GM11168 (cell line): ENCODE data around the gene APOC1.
"Not testable (repeated sequence)": the region's sequence is repeated elsewhere in the genome, so short reads cannot be mapped to it uniquely, and the experiment has no call there.

Source experiments
- in situ Hi-C: fragments of 300-500 bp; cut with MboI; formaldehyde crosslinking; loops from one replicate; pipeline ENCODE4 v1.12.0; 2022; ENCODE audit warnings: low sequenced_read_pairs; ENCODE audit not compliant: unreplicated experiment

The APOC1 gene

DNA sequence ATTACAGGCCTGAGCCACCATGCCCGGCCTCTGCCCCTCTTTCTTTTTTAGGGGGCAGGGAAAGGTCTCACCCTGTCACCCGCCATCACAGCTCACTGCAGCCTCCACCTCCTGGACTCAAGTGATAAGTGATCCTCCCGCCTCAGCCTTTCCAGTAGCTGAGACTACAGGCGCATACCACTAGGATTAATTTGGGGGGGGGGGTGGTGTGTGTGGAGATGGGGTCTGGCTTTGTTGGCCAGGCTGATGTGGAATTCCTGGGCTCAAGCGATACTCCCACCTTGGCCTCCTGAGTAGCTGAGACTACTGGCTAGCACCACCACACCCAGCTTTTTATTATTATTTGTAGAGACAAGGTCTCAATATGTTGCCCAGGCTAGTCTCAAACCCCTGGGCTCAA, 4.6 kb upstream of the APOC1 start:
- in situ Hi-C loops: loop anchor here (5.0 kb wide), 1 partner anchor 38 kb away; the partner anchor contains the start of gene APOC2

GRCh38 chr19:44911896-44912295, 2.5 kb upstream of the APOC1 start:
- in situ Hi-C loops: loop anchor here (5.0 kb wide), 1 partner anchor 35 kb away; the partner anchor contains the start of gene APOC2

DNA sequence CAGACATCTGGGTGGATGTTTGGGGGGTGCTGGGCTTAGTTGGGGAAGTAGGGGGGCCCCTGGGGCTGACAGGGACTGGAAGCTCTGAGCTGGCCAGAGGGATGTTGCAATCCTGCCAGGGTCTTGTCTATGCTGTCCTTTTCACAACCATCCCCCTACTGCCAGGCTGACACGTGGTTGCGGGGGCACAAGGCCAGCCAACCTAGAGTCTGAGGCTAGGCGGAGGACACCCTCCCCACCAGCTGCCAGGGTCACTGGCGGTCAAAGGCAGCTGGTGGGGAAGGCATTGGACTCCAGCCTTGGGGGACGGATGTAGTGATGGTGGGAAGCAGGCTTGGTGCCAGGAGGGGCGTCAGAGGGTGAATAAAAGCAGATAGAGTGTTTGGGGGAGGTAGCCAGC, 1.6 kb upstream of the APOC1 start:
- in situ Hi-C loops: loop anchor here (5.0 kb wide), 1 partner anchor 34 kb away; the partner anchor contains the start of gene APOC2

DNA sequence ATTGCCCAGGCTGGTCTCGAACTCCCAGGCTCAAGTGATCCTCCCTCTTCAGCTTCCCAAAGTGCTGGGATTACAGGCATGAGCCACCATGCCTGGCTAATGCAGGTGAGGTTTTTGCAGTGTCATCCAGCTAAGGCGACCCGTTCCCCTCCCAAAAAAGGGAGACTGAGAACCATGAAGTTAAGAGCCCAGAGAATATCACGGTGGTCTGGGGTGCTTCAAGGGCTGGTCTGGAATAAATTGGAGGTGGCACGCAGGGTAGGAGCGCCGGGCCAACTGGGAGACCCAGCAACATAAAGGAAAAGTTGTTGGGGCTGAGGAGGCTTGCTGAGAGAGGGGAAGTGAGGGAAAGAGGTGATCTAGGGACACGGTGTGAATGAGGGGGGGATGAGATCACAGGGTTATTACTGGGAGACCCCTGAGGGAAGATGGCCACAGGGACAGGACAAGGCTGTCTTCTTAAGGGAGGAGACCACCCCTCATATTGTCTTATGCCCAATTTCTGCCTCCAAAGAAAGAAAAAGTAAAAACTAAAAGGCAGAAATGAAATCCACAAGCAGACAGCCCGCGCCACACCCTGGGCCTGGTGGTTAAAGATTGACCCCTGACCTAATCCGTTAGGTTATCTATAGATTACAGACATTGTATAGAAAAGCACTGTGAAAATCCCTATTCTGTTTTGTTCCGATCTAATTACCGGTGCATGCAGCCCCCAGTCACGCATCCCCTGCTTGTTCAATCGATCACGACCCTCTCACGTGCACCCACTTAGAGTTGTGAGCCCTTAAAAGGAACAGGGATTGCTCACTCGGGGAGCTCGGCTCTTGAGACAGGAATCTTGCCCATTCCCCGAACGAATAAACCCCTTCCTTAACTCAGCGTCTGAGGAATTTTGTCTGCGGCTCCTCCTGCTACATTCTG, 636 bp upstream of the APOC1 start:
- in situ Hi-C loops: loop anchor here (5.0 kb wide), 1 partner anchor 34 kb away; the partner anchor contains the start of gene APOC2

DNA sequence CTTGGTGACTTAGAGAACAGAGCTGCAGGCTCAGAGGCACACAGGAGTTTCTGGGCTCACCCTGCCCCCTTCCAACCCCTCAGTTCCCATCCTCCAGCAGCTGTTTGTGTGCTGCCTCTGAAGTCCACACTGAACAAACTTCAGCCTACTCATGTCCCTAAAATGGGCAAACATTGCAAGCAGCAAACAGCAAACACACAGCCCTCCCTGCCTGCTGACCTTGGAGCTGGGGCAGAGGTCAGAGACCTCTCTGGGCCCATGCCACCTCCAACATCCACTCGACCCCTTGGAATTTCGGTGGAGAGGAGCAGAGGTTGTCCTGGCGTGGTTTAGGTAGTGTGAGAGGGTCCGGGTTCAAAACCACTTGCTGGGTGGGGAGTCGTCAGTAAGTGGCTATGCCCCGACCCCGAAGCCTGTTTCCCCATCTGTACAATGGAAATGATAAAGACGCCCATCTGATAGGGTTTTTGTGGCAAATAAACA, 9.9 kb downstream of the APOC1 start:
- in situ Hi-C loops: no loop called here

DNA sequence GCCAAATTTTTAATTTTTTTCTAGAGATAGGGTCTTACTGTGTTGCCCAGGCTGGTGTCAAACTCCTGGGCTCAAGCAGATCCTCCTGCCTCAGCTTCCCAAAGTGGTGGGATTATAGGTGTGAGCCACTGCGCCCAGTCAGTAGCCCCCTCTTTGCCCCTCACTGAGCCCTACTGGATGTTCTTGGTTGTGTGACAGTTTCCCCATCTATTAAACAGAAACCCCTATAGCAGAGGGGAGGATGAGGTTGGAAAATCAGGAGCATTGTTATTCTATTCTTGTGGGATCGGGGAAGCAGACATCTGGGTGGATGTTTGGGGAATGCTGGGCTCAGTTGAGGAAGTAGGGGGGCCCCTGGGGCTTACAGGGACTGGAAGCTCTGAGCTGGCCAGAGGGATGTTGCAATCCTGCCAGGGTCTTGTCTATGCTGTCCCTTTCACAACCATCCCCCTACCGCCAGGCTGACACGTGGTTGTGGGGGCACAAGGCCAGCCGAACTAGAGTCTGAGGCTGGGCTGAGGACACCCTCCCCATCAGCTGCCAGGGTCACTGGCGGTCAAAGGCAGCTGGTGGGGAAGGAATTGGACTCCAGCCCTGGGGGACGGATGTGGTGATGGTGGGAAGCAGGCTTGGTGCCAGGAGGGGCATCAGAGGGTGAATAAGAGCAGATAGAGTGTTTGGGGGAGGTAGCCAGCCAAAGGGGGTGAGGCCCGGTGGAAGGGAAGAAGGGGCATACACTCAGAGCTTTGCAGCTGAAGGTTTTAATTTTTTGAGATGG, 10.9 kb downstream of the APOC1 start:
- in situ Hi-C loops: no loop called here

GRCh38 chr19:44926245-44927077, 12.1 kb downstream of the APOC1 start:
- in situ Hi-C loops: not testable (repeated sequence)

- in situ Hi-C loops: no loop called here
Measured at GRCh38 chr19:44927746-44928145, 13.3 kb downstream of the APOC1 start.

DNA sequence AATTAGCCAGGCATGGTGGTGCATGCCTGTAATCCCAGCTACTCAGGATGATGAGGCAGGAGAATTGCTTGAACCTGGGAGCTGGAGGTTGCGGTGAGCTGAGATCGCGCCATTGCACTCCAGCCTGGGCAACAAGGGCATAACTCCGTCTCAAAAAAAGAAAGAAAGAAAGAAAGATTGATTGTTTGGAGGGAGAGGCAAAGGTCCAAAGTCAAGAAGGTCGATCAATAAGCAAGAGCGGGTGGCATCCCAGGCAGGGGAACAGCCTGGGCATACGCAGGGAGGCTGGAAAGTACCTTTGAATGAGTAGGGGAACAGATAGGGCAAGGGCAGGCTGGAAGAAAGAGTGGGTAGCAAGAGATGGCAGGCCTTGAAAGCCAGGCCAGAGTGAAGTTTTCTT, 15.7 kb downstream of the APOC1 start:
- in situ Hi-C loops: no loop called here

DNA sequence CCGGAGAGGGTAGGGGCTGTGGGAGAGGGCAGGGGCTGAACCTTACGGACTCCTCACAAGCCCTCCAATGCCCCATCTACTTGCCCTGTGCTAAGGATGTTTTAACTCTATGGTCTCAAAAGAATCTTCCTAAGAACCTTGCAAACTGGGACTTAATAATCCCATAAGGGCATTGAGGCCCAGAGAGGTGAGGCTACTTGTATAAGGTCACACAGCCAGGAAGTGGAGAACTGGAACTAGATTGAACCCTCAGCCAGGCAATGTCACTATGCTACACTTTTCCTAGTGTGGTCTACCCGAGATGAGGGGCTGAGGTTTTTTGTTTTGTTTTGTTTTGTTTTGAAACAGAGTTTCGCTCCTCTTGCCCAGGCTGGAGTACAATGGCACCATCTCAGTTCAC, 17.1 kb downstream of the APOC1 start:
- in situ Hi-C loops: no loop called here

- in situ Hi-C loops: no loop called here
Measured at GRCh38 chr19:44939668-44940067, 25.3 kb downstream of the APOC1 start.

- in situ Hi-C loops: no loop called here
Measured at GRCh38 chr19:44942067-44942571, 27.7 kb downstream of the APOC1 start, which contains the start of gene APOC4. APOC4 (plus strand) TSS chr19:44942237; CDS start chr19:44942278, 41 bp downstream.

DNA sequence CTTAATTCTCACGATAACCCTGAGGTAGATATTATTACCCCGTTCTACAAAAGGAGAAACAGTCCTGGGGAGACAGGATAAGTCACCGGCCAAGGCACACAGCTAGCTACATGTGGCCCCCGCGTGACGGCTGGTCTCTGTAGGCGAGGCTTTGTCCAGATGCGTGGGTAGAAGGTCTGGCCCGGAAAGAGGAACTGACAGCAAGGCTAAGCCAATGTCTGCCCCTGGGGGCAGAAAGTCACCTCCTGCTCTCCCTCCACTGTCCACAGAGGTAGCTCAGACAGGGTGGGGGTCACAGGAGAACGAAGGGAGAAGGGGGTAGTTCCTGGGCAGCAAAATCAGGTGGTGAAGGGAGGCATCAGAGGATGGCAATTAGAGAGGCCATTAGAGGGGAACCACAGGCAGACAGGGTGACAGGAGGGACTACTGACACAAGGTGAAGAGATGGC, 29.4 kb downstream of the APOC1 start:
- in situ Hi-C loops: no loop called here

DNA sequence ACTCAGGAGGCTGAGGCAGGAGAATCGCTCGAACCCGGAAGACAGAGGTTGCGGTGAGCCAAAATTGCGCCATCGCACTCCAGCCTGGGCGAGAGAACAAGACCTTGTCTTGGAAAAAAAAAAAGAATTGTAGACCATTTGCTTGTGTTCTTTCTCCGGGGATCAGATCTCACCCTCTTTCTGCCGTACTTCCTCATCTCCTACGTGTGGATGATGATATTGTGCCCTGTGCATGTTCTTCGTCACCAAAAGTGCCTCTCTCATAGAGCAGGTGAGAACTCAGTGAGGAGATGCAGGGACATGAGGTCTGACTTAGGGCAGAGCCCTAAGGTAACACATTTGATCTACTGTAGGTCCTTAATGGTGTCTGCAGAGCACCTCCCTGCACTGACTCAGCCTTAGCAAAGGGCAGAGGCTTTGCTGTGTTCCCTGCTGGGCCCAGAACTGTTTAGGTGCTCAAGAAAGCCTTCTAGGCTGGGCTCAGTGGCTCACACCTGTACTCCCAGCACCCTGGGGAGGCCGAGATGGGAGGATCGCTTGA, 32.7 kb downstream of the APOC1 start:
- in situ Hi-C loops: loop anchor here (5.0 kb wide), 1 partner anchor 35 kb away; the partner anchor contains the start of gene APOC1

- in situ Hi-C loops: loop anchor here (5.0 kb wide), 1 partner anchor 36 kb away; the partner anchor contains the start of gene APOC1
Measured at GRCh38 chr19:44948237-44948636, 33.8 kb downstream of the APOC1 start.

- in situ Hi-C loops: loop anchor here (5.0 kb wide), 1 partner anchor 37 kb away; the partner anchor contains the start of gene APOC1
Measured at GRCh38 chr19:44948763-44949374, 34.5 kb downstream of the APOC1 start.

DNA sequence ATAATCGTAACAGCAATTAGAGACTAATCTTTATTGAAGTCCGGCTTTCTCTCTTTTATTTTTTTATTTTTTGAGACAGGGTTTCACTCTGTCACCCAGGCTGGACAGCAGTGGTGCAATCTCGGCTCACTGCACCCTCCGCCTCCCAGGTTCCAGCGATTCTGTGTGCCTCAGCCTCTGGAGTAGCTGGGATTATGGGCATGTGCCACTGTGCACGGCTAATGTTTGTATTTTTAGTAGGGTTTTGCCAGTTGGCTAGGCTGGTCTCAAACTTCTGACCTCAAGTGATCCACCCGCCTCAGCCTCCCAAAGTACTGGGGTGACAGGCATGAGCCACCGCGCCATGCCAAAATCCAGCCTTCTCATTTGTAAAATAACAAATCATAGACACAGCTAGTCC, 35.1 kb downstream of the APOC1 start:
- in situ Hi-C loops: loop anchor here (5.0 kb wide), 1 partner anchor 37 kb away; the partner anchor contains the start of gene APOC1
